Small intestine (tissue), 7 donors: ENCODE results near the gene NAV2. TPM values are rescaled to one million over a fixed set of nuclear protein-coding genes. Genes with fewer than 3 reads are reported as not detected.

Source experiments
- DNase-seq, 2 donors: peaks; one replicate each; pipeline versions ENCODE4 v3.0.0 to v3.0.0-alpha.2; 2013
- FAIRE-seq: peaks from 2 replicates; lab custom pipeline; 2012; peaks lifted over from hg19 to GRCh38; lab: Jason Lieb, UNC
- H3K27ac ChIP-seq, 3 donors: one replicate each; pipeline ENCODE4 v1.5.1; 2013; ENCODE audit warnings: low read length in 2 of 3, mild to moderate bottlenecking in 2 of 3, control low read depth in 1 of 3, inconsistent platforms in 1 of 3, low read depth in 1 of 3, moderate library complexity in 1 of 3
- H3K27me3 ChIP-seq, 3 donors: one replicate each; pipeline ENCODE4 v1.6.1; 2013; ENCODE audit warnings: low read length in 3 of 3, inconsistent platforms in 1 of 3; ENCODE audit not compliant: control insufficient read depth in 3 of 3, insufficient read depth in 3 of 3
- H3K36me3 ChIP-seq, 3 donors: one replicate each; pipeline ENCODE4 v1.6.1; 2013; ENCODE audit warnings: low read length in 3 of 3, inconsistent platforms in 1 of 3, low read depth in 1 of 3, mild to moderate bottlenecking in 1 of 3, moderate library complexity in 1 of 3; ENCODE audit not compliant: control insufficient read depth in 3 of 3, insufficient read depth in 2 of 3
- H3K4me1 ChIP-seq, 3 donors: one replicate each; pipeline ENCODE4 v1.6.1; 2013; ENCODE audit warnings: low read length in 2 of 3, inconsistent platforms in 1 of 3, low read depth in 1 of 3, mild to moderate bottlenecking in 1 of 3, moderate library complexity in 1 of 3; ENCODE audit not compliant: control insufficient read depth in 3 of 3, insufficient read depth in 2 of 3
- H3K4me3 ChIP-seq, 3 donors: one replicate each; pipeline ENCODE4 v1.5.1; 2013; ENCODE audit warnings: low read length in 3 of 3, control low read depth in 1 of 3, inconsistent platforms in 1 of 3, low read depth in 1 of 3, mild to moderate bottlenecking in 1 of 3, moderate library complexity in 1 of 3
- H3K9me3 ChIP-seq, 2 donors: one replicate each; pipeline ENCODE4 v1.6.1; 2013; ENCODE audit warnings: low read depth in 1 of 2, low read length in 1 of 2; ENCODE audit not compliant: control insufficient read depth in 2 of 2, insufficient read depth in 1 of 2
- whole genome bisulfite sequencing, 3 donors: extraction: QIAGEN DNeasy Blood & Tissue Kit; methylation state at CpG; one replicate each; pipeline ENCODE4 v1.1.7; 2013; 5-methylcytosine and 5-hydroxymethylcytosine counted together
- polyA plus RNA-seq, 4 donors: library from polyadenylated mRNA; stranded (reverse) in 3 of 4; unstranded in 1 of 4; fragments of 200-250 nt in 3 of 4; fragments of 120-200 nt in 1 of 4; gene quantifications; one replicate each; pipeline versions ENCODE4 v1.2.1 to v1.2.3, GENCODE V29; 2013
- donor health status: healthy with polysubstance abuse.
- donor health status: control.
- donor health status: control.
- donor health status: Bipolar disorder and iron deficiency.
- donor health status: healthy.

NAV2 gene
- polyA plus RNA-seq, 4 donors, result 1.6 to 6.5 (median 3.6) TPM

DNA sequence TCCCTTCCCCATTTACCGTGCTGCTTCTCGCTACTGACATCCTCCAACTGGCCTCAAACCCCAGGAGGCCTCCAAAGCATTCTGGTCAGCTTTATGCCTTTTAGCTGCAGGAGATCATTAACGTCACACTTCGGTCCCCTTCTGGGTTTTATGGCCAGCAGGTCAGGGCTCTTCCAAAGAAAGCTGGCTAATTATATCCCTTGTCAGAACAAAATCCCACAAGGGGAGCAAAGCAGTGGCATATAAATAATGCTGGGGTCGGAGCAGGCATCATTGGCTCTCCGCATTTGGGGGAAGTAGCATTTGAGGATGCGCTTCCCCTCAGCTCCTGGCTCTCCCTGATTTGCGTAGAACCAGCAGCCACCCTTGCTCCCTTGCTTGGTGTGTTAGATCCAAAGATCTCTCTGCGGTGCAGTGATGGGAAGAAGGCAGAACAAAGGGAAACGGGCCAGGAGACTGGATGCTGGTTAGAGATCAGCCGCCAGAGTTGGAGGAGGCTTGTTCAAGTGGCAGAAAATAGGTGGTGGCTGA, 330.2 kb downstream of the NAV2 start:
- H3K27ac ChIP-seq, result no peak overlapping the region
- peaks cover 2 to 12% (median 2%) of the 10 kb centered on the region in 3 donors for H3K36me3 ChIP-seq
- H3K27me3 ChIP-seq, result no peaks in the 10 kb centered on the region
- H3K4me1 ChIP-seq, result no peaks in the 10 kb centered on the region
- H3K9me3 ChIP-seq, result no peaks in the 10 kb centered on the region
- no peak overlapping the region for H3K4me3 ChIP-seq
- no peak for DNase-seq
- 79 to 82% (median 80%) methylated on average over 11 of the region's 11 CpGs for WGBS, 3 donors
- no peak for FAIRE-seq

DNA sequence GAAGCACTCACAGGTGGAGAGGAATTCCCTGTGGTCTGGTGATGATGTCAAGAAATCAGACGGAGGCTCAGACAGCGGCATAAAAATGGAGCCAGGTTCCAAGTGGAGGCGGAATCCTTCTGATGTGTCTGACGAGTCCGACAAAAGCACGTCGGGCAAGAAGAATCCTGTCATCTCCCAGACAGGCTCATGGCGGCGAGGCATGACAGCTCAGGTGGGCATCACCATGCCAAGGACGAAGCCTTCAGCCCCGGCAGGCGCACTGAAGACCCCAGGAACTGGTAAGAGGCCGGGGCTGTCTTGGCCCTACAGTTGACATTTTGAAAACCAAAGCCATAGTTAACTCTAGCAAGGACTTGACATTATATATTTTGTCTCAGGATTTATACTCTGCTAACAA, 331.4 kb downstream of the NAV2 start:
- Histone ChIP-seq H3K27ac (no peak overlapping the region), H3K27me3 (no peaks in the 10 kb centered on the region), H3K36me3 (peaks cover 0 to 19% (median 2%) of the 10 kb centered on the region in 3 donors), H3K4me1 (no peaks in the 10 kb centered on the region), H3K4me3 (no peak overlapping the region), H3K9me3 (no peaks in the 10 kb centered on the region)
- DNase-seq (no peak), FAIRE-seq (no peak)
- WGBS, 3 donors, result 95 to 96% (median 96%) methylated on average over 13 of the region's 13 CpGs

DNA sequence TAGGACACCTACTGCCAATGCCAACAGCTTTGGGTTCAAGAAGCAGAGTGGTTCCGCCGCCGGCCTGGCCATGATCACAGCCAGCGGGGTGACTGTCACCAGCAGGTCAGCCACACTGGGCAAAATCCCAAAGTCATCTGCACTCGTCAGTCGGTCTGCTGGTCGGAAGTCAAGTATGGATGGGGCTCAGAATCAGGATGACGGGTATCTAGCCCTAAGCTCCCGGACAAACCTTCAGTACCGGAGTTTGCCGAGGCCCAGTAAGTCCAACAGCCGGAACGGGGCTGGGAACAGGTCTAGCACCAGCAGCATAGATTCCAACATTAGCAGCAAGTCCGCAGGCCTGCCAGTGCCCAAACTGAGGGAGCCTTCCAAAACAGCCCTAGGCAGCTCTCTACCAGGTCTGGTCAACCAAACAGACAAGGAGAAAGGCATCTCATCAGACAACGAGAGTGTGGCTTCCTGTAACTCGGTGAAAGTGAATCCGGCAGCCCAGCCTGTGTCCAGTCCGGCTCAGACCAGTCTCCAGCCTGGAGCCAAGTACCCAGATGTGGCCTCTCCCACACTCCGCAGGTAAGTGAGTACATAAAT, 332.6 kb downstream of the NAV2 start:
- Histone ChIP-seq H3K27ac (no peak overlapping the region), H3K4me1 (no peaks in the 10 kb centered on the region), H3K36me3 (peaks cover 0 to 22% (median 2%) of the 10 kb centered on the region in 3 donors), H3K4me3 (no peak overlapping the region), H3K9me3 (no peaks in the 10 kb centered on the region), H3K27me3 (no peaks in the 10 kb centered on the region)
- FAIRE-seq, result no peak
- 91 to 96% (median 92%) methylated on average over 19 of the region's 19 CpGs for WGBS, 3 donors
- no peak for DNase-seq

DNA sequence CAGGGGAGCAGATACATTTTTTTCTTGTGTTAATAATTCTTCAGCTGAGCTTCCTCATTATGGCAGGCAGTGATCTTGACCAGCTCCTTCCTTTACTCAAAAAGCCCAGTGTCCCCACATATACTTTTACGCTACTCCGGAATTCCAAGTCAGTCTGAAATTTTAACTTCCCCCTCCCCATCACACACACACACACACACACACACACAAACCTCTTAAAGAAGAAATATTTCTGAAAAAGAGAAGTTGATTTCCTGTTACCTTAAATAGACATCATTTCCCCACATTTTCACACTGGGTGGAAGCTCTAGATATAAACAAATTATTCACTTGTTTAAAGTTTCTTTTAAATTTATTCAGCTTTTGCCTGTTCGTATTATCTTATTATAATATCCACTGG, 333.8 kb downstream of the NAV2 start:
- peaks cover 0 to 25% (median 2%) of the 10 kb centered on the region in 3 donors for H3K36me3 ChIP-seq
- H3K4me1 ChIP-seq, result no peaks in the 10 kb centered on the region
- H3K27me3 ChIP-seq, result no peaks in the 10 kb centered on the region
- WGBS, 3 donors, result 61 to 83% (median 62%) methylated on average over 3 of the region's 3 CpGs
- FAIRE-seq (no peak), DNase-seq (no peak)
- no peaks in the 10 kb centered on the region for H3K9me3 ChIP-seq
- no peak overlapping the region for H3K27ac ChIP-seq
- H3K4me3 ChIP-seq, result no peak overlapping the region

DNA sequence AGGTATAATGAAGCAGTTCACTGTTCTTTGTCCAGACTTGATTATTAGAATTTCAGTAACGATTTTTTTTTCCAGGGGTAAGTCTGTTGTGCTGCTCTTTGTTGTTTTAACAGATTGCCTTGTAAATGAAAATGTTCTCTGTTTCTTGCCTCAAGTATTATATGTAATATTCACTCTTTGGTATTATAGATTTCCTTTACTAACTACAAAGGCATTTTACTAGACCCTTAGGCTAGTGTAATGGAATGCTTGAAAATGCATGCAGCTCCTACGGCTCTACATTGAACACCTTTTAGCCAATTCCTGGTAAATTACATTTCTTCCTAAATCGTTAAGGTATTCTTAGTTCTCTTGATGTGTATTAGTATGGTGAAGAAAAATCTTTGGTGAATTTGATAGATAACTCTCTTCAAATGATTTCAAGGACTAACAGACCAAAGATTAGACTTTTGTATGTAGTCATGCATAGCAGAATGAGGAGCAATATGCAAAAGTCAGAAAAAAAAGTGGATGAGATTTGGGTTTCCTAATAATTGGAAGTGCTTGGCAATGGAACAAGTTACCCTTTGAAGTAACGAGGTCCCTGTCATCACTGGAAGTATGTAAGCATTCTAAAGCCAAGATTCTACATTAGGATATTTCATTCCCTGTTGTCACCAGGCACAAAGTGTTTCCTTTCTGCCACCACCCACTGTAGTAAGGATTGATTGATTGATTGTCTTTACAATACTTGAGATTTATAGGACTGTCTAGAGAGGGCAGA, 334.6 kb downstream of the NAV2 start:
- 72 to 81% (median 77%) methylated on average over 4 of the region's 4 CpGs for WGBS, 3 donors
- no peak for FAIRE-seq

DNA sequence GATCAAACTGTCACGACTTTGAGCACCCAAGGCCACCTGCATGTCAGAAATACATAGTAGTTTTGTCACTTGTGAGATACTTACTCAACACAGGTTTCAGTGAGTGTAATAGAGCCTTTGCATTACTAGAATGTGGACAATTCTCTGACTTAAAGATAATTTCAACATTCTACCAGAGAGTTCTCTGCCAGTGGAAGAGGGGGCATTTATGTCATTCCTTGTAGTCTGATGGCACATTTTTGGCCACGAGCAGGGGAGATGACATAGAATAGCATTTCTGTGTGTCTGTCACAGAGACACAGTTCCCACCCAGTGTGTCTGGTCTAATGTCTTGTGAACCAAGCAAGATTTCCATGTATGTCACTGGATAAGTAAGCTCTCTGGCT, 335.1 kb downstream of the NAV2 start:
- Histone ChIP-seq H3K4me3 (no peak overlapping the region), H3K27ac (no peak overlapping the region), H3K9me3 (no peaks in the 10 kb centered on the region), H3K27me3 (no peaks in the 10 kb centered on the region), H3K36me3 (peaks cover 0 to 25% (median 2%) of the 10 kb centered on the region in 3 donors), H3K4me1 (no peaks in the 10 kb centered on the region)
- no peak for DNase-seq
- no peak for FAIRE-seq
- WGBS, 3 donors, result 55 to 64% (median 55%) methylated on average over 2 of the region's 2 CpGs

More for the DNA sequence above, 334.6 kb downstream of the NAV2 start:
- Histone ChIP-seq H3K27ac (no peak overlapping the region), H3K4me3 (no peak overlapping the region), H3K36me3 (peaks cover 0 to 25% (median 2%) of the 10 kb centered on the region in 3 donors), H3K27me3 (no peaks in the 10 kb centered on the region), H3K4me1 (no peaks in the 10 kb centered on the region), H3K9me3 (no peaks in the 10 kb centered on the region)
- DNase-seq, result no peak

DNA sequence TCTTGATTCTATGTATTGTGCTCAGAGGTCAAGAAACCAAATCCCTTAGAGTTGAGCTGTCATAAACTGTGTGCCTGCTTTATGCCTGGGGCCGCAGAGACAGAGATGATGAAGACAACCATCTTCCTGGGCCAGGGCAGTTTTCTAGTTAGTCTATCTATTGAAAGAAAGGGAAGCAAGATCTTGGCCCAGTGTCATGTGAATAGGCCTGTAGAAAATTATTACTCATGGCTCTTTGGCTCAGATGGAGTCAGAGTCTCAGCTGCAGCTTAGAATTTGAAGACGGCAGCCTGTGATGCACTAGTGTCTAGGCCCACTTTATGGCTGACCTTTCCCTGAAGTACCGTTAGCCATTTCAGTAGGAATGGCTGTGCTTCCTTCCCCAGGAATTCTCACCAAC, 335.6 kb downstream of the NAV2 start:
- no peak overlapping the region for H3K27ac ChIP-seq
- WGBS, 3 donors, result 76 to 93% (median 92%) methylated on average over 3 of the region's 3 CpGs
- H3K27me3 ChIP-seq, result no peaks in the 10 kb centered on the region
- DNase-seq, result no peak
- no peaks in the 10 kb centered on the region for H3K4me1 ChIP-seq
- FAIRE-seq, result no peak
- H3K36me3 ChIP-seq, result peaks cover 0 to 25% (median 2%) of the 10 kb centered on the region in 3 donors
- no peaks in the 10 kb centered on the region for H3K9me3 ChIP-seq
- no peak overlapping the region for H3K4me3 ChIP-seq

DNA sequence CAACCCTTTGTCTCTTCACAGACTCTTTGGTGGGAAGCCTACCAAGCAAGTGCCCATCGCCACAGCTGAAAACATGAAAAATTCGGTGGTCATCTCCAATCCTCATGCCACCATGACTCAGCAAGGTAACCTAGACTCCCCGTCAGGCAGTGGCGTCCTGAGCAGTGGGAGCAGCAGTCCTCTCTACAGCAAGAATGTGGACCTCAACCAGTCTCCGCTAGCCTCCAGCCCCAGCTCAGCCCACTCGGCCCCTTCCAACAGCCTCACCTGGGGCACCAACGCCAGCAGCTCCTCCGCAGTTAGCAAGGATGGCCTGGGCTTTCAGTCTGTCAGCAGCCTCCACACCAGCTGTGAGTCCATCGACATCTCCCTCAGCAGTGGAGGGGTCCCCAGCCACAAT, 336.1 kb downstream of the NAV2 start:
- Histone ChIP-seq H3K36me3 (peaks cover 0 to 25% (median 2%) of the 10 kb centered on the region in 3 donors), H3K27me3 (no peaks in the 10 kb centered on the region), H3K4me3 (no peak overlapping the region), H3K27ac (no peak overlapping the region), H3K9me3 (no peaks in the 10 kb centered on the region), H3K4me1 (no peaks in the 10 kb centered on the region)
- FAIRE-seq (no peak), DNase-seq (no peak)
- whole genome bisulfite sequencing, 3 donors, result 92 to 94% (median 93%) methylated on average over 9 of the region's 9 CpGs
